NCI-H748 treated with DMSO at 0.1 percent for 48 hours (cell line): ENCODE results near the gene EPN3.

Source experiments
- DNase-seq: peaks from one replicate; lab custom pipeline; 2025; lab: John Stamatoyannopoulos, UW

EPN3 gene

GRCh38 chr17:50535407-50535806 lies 2.9 kb downstream of the EPN3 start:
- no peak for DNase-seq

DNA sequence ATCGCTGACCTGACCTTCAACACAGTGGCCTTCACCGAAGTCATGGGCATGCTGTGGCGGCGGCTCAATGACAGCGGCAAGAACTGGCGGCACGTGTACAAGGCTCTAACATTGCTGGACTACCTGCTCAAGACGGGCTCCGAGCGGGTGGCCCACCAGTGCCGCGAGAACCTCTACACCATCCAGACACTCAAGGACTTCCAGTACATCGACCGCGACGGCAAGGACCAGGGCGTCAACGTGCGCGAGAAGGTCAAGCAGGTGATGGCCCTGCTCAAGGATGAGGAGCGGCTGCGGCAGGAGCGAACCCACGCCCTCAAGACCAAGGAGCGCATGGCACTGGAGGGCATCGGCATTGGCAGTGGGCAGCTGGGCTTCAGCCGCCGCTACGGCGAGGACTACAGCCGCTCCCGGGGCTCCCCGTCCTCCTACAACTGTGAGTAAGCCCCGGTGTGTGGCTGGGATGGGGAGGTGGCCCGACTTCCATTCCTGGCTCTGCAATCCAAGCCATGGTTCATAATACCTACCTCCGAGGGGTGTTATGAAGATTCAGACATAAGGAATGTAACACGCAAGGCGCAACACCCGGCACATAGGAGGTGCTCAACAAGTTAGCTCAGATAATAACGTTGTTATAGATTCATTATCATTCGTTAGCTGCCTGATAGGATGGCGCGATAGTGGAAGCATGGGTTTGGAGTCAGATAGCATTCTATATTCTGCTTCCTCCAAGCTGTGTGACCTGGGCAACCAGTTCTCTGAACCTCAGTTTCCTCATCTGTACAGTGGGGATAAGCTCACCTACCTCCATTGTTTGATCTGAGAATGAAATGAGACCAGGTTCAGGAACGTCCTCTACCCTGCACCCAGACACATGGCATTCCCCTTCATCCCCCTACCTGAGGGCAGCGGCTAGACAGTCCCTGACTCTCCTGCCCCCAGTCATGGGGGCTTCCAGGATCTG lies 4.4 kb downstream of the EPN3 start:
- no peak for DNase-seq

DNA sequence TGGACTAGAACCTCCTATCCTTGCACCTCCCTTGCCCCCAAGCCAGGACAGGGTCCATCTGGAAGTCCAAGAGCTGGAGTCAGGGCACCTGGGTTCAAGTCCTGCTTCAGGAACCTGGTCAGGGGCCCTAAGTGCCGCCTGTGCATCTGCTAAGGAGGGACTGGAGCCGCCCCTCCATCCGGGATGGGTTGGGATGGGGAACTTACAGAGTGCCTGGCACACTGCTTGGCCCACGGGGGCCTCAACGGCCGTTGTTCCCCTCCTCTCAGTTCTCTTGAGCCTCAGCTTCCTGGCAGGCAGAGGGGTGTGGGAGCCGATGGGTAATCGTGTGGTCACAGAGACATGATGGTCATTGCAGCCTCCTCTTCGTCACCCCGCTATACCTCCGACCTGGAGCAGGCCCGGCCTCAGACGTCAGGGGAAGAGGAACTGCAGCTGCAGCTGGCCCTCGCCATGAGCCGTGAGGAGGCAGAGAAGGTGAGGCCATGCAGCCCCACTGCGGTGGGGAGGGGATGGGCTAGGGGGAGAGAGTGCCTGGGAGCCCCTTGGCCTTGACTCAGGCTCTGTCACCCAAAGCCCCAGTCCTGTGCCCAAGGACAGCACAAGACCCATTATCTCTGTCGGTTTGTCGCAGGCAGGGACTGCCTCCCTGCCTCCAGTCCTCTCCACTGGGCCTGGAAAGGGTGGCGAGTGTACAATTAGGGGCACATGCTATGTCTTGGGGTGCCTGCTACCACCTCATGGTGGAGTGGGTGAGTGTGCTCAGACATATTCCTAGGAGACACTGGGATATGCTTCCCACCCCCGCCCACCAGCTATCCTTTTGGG lies 5.4 kb downstream of the EPN3 start:
- no peak for DNase-seq

DNA sequence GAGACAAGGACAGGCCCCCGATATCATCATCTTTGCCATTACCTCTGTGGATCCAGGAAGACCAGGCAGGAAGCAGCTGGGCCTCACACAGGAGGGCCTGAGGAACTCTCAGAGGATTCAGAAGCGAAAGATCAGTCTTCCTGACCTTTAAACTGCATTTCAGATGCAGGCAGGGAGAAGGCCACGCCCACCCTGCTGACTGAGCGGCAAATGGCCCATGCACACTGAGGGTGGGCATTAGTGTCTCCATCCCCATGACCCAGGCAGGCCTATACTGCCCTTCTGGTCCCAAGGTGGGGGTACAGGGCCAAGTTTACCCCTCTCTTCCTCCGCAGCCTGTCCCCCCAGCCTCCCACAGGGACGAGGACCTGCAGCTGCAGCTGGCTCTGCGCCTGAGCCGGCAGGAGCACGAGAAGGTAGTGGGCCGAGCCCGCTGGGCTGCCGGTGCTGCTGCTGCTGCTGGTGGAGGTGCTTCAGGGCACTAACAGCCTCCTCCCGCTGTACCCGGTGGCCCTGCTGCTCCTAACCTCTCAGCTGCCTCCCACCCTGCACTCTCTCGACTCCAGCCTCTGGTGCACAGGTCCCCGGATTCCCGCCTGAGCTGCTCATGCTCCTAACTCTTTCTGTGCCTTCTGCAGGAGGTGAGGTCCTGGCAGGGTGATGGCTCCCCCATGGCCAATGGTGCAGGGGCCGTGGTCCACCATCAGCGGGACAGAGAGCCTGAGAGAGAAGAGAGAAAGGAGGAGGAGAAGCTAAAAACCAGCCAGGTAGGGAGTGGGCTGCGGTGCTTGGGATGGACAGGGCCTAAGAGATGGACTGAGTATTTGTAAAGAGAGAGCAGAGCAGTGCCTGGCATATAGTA lies 6.2 kb downstream of the EPN3 start:
- no peak for DNase-seq

- no peak for DNase-seq
Observed at GRCh38 chr17:50539762-50540559, 7.4 kb downstream of the EPN3 start.

DNA sequence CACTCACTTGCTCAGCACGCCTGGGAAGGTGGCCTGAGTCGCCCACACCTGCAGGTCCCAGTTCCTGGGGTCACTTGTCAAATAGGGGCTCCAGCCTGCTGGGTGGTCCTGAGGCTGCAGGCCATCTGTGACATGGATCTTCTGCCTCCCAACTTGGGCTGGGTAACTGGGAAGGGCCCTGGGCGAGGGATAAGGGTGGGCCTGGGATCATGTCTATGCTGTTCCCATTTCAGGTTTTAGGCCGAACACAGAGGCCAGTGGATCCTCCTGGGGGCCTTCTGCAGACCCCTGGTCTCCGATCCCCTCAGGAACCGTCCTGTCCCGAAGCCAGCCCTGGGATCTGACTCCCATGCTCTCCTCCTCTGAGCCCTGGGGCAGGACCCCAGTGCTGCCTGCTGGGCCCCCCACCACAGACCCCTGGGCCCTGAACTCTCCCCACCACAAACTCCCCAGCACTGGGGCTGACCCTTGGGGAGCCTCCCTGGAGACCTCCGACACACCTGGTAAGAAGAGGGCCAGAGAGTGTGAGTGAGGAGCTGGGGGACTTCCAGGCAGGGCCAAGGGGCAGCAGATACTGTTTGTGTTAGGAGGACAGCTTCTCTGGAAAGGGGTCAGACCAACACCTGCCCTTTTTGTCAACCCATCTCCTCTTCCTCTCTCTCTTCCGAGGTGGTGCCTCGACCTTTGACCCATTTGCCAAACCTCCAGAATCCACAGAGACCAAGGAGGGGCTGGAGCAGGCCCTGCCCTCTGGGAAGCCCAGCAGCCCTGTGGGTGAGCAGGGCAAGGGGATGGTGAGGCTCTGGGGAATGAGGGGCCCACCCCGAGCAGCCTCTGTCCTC lies 8.2 kb downstream of the EPN3 start:
- DNase-seq = no peak

GRCh38 chr17:50541402-50541715 lies 8.8 kb downstream of the EPN3 start:
- DNase-seq = no peak

- peak; percentile 57 for DNase-seq
Observed at GRCh38 chr17:50541716-50542688, 9.5 kb downstream of the EPN3 start.

DNA sequence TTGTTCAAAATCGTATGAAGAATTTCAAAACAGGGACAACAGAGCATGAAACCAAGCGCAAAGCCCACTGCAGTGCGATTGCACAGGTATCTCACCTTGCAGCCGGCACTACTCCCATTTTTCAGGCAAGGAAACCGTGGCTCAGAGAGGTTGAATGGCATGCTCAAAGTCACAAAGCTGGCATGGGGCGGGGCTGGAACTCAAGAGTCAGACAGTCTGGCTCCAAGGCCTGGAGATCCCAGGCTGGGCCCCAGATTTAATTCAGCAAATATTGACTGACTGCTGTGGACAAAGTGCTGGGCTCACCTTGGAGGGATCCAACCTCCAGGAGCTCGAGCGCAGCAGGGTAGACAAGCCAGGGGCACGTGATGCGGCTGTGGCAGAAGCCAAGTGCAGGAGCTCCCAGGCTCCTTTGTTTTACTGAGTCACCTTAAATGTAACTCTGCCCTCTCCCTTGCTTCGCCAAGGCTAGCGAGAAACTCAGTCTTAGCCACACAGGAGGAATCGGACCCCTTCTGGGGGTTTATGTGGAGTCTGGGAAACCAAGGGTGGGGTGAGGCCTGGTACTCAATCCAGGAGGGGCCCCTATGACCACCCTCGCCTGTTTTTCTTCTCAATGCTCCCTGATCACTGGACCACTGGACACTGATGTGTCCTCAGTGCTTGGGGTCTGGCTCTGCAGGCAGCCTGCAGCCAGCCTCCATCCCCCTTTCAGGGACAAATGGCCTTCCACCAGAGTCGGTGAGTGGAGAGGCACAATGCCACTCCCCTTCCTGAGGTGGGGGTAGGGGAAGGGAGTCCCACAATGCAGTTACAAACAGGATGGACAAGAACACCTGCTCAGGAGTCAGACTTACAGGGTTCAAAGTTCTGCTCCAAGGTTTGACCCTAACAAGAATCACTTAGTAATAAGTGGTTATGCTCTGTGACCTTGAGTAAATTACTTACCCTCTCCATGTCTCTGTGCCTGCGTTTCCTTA lies 10.6 kb downstream of the EPN3 start:
- DNase-seq = peak; percentile 37

DNA sequence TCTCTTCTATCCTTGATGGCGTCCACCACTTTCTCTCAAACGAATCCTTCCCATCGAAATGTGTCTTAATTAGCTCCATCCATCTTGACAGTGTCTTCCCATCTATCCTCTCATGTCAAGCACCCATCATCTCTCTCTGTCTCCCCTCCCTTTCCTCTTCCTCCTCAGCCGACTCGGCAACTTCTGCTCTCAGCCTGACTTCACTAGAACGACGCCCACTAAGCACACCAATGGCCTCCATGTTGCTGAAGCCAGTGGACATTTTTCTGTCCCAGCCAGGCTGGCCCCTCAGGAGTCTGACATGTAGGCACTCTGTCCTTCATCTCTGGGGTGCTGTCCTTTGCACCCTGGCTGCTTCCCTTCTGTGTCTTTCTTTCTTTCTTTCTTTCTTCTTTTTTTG lies 12.0 kb downstream of the EPN3 start:
- DNase-seq = no peak

- DNase-seq = no peak
Observed at GRCh38 chr17:50545311-50545710, 12.8 kb downstream of the EPN3 start.

GRCh38 chr17:50546701-50547034 lies 14.1 kb downstream of the EPN3 start:
- no peak for DNase-seq

GRCh38 chr17:50547035-50547735 lies 14.7 kb downstream of the EPN3 start, which contains the start of gene SPATA20:
Gene SPATA20 (plus strand): TSS chr17:50547174. CDS start chr17:50547209, 35 bp downstream.
- peak; percentile 81 for DNase-seq

GRCh38 chr17:50547736-50548083 lies 15.2 kb downstream of the EPN3 start:
- DNase-seq = no peak

DNA sequence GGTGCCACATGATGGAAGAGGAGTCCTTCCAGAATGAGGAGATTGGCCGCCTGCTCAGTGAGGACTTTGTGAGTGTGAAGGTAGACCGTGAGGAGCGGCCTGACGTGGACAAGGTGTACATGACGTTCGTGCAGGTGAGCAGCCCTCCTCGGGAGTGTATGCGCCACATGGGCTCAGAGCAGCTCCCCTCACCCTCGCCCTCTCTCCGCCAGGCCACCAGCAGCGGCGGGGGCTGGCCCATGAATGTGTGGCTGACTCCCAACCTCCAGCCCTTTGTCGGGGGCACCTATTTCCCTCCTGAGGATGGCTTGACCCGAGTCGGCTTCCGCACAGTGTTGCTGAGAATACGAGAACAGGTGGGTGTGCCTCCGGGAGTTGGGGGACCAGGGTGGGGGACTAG lies 16.3 kb downstream of the EPN3 start:
- DNase-seq = no peak

- DNase-seq = no peak
Observed at GRCh38 chr17:50549256-50549941, 16.9 kb downstream of the EPN3 start.

GRCh38 chr17:50549969-50550368 lies 17.4 kb downstream of the EPN3 start:
- no peak for DNase-seq
